Measurements from ENCODE around the gene CLPSL1.

Gene CLPSL1

GRCh38 chr6:35739645-35740524, 40.9 kb upstream of the CLPSL1 start:
- Histone ChIP-seq H3K4me1 (ENCODE audit: control insufficient read depth, insufficient read depth, low read length, poor library complexity, severe bottlenecking) (peaks cover 12% of the 10 kb centered on the region), H3K36me3 (ENCODE audit: control insufficient read depth, insufficient read depth, low read length) (no peaks in the 10 kb centered on the region), H3K4me3 (ENCODE audit: extremely low read depth, insufficient read depth, low read length, poor library complexity, severe bottlenecking) (no peak overlapping the region), H3K9me3 (ENCODE audit: control insufficient read depth, low read length) (no peaks in the 10 kb centered on the region), H3K27ac (ENCODE audit: low read depth, low read length, severe bottlenecking) (peak overlapping the region; percentile 75)
- 30 to 46% methylated on average over 2 to 3 of the region's 5 CpGs for WGBS, 2 experiments (ENCODE audit: insufficient coverage in 2 of 2)

- peaks cover 3% of the 10 kb centered on the region for H3K9me3 ChIP-seq (ENCODE audit: control insufficient read depth, low read length)
- peaks cover 12% of the 10 kb centered on the region for H3K4me1 ChIP-seq (ENCODE audit: control insufficient read depth, insufficient read depth, low read length, poor library complexity, severe bottlenecking)
- WGBS, 2 experiments (ENCODE audit: insufficient coverage in 2 of 2): 74 to 80% methylated on average over 1 to 7 of the region's 8 CpGs
Observed at GRCh38 chr6:35742842-35743241, 38.0 kb upstream of the CLPSL1 start.

DNA sequence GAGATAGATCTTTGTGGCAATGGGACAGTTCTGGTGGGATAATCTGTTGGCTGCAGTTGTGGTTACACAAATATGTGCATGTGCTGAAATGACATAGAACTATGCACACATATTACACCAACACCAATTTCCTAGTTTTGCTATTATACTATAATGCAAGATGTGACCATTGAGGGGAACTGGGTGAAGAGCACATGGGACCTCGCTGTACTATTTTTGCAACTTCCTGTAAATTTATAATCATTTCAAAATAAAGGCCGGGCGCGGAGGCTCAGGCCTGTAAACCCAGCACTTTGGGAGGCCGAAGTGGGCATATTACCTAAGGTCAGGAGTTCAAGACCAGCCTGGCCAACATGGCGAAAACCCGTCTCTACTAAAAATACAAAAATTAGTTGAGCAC, 35.3 kb upstream of the CLPSL1 start:
- Histone ChIP-seq H3K4me1 (ENCODE audit: control insufficient read depth, insufficient read depth, low read length, poor library complexity, severe bottlenecking) (peaks cover 1% of the 10 kb centered on the region), H3K4me3 (ENCODE audit: extremely low read depth, insufficient read depth, low read length, poor library complexity, severe bottlenecking) (no peak overlapping the region)
- WGBS, 2 experiments (ENCODE audit: insufficient coverage in 2 of 2): 97 to 98% methylated on average over 6 to 7 of the region's 7 CpGs

More at GRCh38 chr6:35742842-35743241, 38.0 kb upstream of the CLPSL1 start:
- Histone ChIP-seq H3K36me3 (ENCODE audit: control insufficient read depth, insufficient read depth, low read length) (no peaks in the 10 kb centered on the region), H3K27ac (ENCODE audit: low read depth, low read length, severe bottlenecking) (no peak overlapping the region), H3K4me3 (ENCODE audit: extremely low read depth, insufficient read depth, low read length, poor library complexity, severe bottlenecking) (no peak overlapping the region)

DNA sequence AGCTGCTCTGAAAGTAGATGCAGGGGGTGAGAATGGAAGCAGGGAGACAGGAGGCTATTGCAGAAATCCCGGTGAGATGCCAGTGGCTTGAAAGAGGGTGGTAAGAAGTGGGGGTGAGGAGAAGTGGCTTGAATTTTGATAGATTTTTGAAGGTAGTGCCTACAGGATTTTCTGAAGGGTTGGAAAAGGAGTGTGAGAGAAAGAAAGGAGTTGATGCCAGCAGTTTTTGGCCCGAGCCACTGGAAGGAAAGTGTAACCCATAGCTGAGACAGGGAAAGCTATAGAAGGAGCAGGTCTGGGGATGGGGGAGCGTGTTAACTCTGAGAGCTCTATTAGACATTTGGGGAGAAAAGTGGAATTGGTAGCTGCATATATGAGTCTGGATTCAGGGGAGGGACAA, 34.3 kb upstream of the CLPSL1 start:
- WGBS, 2 experiments (ENCODE audit: insufficient coverage in 2 of 2): 93 to 94% methylated on average over 3 of the region's 3 CpGs
- Histone ChIP-seq H3K27ac (ENCODE audit: low read depth, low read length, severe bottlenecking) (no peak overlapping the region), H3K4me1 (ENCODE audit: control insufficient read depth, insufficient read depth, low read length, poor library complexity, severe bottlenecking) (no peaks in the 10 kb centered on the region), H3K36me3 (ENCODE audit: control insufficient read depth, insufficient read depth, low read length) (no peaks in the 10 kb centered on the region), H3K9me3 (ENCODE audit: control insufficient read depth, low read length) (peaks cover 8% of the 10 kb centered on the region), H3K4me3 (ENCODE audit: extremely low read depth, insufficient read depth, low read length, poor library complexity, severe bottlenecking) (no peak overlapping the region)

More for the DNA sequence above, 35.3 kb upstream of the CLPSL1 start:
- Histone ChIP-seq H3K36me3 (ENCODE audit: control insufficient read depth, insufficient read depth, low read length) (no peaks in the 10 kb centered on the region), H3K9me3 (ENCODE audit: control insufficient read depth, low read length) (peaks cover 8% of the 10 kb centered on the region), H3K27ac (ENCODE audit: low read depth, low read length, severe bottlenecking) (no peak overlapping the region)

DNA sequence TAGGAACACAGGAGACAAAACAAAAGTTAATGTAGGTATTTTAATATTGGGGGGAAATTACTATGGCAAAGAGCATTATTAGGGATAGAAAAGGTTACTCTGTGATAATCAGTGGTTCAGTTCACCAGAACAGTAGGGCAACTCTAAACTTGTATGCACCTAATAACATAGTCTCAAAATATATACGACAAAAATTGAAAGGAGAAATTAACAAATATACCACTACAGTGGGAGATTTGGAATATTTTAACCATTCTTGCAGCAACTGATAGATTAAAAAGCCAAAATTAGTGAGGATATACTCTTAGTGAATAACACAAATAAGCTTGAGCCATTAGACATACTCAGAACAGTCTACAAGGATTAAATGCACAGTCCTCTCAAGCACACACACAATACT, 32.9 kb upstream of the CLPSL1 start:
- Histone ChIP-seq H3K9me3 (ENCODE audit: control insufficient read depth, low read length) (peaks cover 8% of the 10 kb centered on the region), H3K4me1 (ENCODE audit: control insufficient read depth, insufficient read depth, low read length, poor library complexity, severe bottlenecking) (no peaks in the 10 kb centered on the region)

DNA sequence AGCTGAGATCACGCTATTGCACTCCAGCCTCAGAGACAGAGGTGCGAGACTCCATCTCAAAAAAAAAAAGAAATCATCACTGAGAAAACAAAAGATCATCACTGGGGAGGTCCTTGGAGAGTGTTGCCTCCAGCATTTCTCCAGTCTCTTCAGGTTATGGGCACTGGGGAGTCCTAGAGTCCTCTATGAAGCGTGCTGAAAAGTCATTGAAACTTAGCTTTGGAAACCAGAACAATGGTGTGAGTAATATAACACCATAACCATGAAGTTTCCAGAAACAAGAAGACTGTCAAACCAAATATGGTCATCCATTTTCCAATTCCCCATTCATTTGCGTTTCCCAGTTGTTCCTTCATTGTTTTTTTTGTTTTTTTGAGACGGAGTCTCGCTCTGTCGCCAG, 30.3 kb upstream of the CLPSL1 start:
- Histone ChIP-seq H3K27ac (ENCODE audit: low read depth, low read length, severe bottlenecking) (no peak overlapping the region), H3K4me1 (ENCODE audit: control insufficient read depth, insufficient read depth, low read length, poor library complexity, severe bottlenecking) (no peaks in the 10 kb centered on the region), H3K9me3 (ENCODE audit: control insufficient read depth, low read length) (peaks cover 8% of the 10 kb centered on the region), H3K4me3 (ENCODE audit: extremely low read depth, insufficient read depth, low read length, poor library complexity, severe bottlenecking) (no peak overlapping the region), H3K36me3 (ENCODE audit: control insufficient read depth, insufficient read depth, low read length) (no peaks in the 10 kb centered on the region)
- 88 to 92% methylated on average over 5 to 6 of the region's 7 CpGs for WGBS, 2 experiments (ENCODE audit: insufficient coverage in 2 of 2)

More for the DNA sequence above, 32.9 kb upstream of the CLPSL1 start:
- WGBS, 2 experiments (ENCODE audit: insufficient coverage in 2 of 2): no CpG with 5 or more reads among the region's 1 CpG
- Histone ChIP-seq H3K27ac (ENCODE audit: low read depth, low read length, severe bottlenecking) (no peak overlapping the region), H3K4me3 (ENCODE audit: extremely low read depth, insufficient read depth, low read length, poor library complexity, severe bottlenecking) (no peak overlapping the region), H3K36me3 (ENCODE audit: control insufficient read depth, insufficient read depth, low read length) (no peaks in the 10 kb centered on the region)

GRCh38 chr6:35751594-35751993, 29.2 kb upstream of the CLPSL1 start:
- 81 to 94% methylated on average over 3 of the region's 4 CpGs for WGBS, 2 experiments (ENCODE audit: insufficient coverage in 2 of 2)
- H3K9me3 ChIP-seq (ENCODE audit: control insufficient read depth, low read length): peaks cover 8% of the 10 kb centered on the region
- no peak overlapping the region for H3K4me3 ChIP-seq (ENCODE audit: extremely low read depth, insufficient read depth, low read length, poor library complexity, severe bottlenecking)
- no peaks in the 10 kb centered on the region for H3K4me1 ChIP-seq (ENCODE audit: control insufficient read depth, insufficient read depth, low read length, poor library complexity, severe bottlenecking)
- no peaks in the 10 kb centered on the region for H3K36me3 ChIP-seq (ENCODE audit: control insufficient read depth, insufficient read depth, low read length)
- H3K27ac ChIP-seq (ENCODE audit: low read depth, low read length, severe bottlenecking): no peak overlapping the region

DNA sequence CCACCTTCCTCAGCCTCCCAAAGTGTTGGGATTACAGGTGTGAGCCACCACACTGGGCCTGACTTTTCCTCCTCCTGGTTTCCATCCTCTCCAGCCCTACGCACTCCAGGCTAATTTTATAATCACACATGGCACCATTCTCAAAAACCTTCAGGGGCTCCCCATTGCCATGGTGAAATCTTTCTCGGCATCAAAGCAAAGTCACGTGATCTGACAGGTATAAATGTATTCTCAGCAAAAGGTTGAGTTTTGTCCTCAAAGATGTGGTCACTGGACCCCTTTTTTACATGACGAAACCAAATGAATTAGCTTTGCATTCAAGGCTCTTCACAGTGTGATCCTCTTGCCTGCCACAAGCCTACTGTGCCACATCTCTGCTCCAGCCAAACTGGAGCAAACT, 28.5 kb upstream of the CLPSL1 start:
- no peak overlapping the region for H3K27ac ChIP-seq (ENCODE audit: low read depth, low read length, severe bottlenecking)
- no peak overlapping the region for H3K4me3 ChIP-seq (ENCODE audit: extremely low read depth, insufficient read depth, low read length, poor library complexity, severe bottlenecking)
- peaks cover 8% of the 10 kb centered on the region for H3K9me3 ChIP-seq (ENCODE audit: control insufficient read depth, low read length)
- 98 to 100% methylated on average over 4 of the region's 4 CpGs for WGBS, 2 experiments (ENCODE audit: insufficient coverage in 2 of 2)
- H3K36me3 ChIP-seq (ENCODE audit: control insufficient read depth, insufficient read depth, low read length): no peaks in the 10 kb centered on the region
- H3K4me1 ChIP-seq (ENCODE audit: control insufficient read depth, insufficient read depth, low read length, poor library complexity, severe bottlenecking): no peaks in the 10 kb centered on the region

- Histone ChIP-seq H3K4me1 (ENCODE audit: control insufficient read depth, insufficient read depth, low read length, poor library complexity, severe bottlenecking) (no peaks in the 10 kb centered on the region), H3K4me3 (ENCODE audit: extremely low read depth, insufficient read depth, low read length, poor library complexity, severe bottlenecking) (no peak overlapping the region), H3K27ac (ENCODE audit: low read depth, low read length, severe bottlenecking) (no peak overlapping the region), H3K9me3 (ENCODE audit: control insufficient read depth, low read length) (no peaks in the 10 kb centered on the region), H3K36me3 (ENCODE audit: control insufficient read depth, insufficient read depth, low read length) (no peaks in the 10 kb centered on the region)
- WGBS, 2 experiments (ENCODE audit: insufficient coverage in 2 of 2): 96 to 97% methylated on average over 5 to 6 of the region's 6 CpGs
Observed at GRCh38 chr6:35754452-35755277, 26.2 kb upstream of the CLPSL1 start.

DNA sequence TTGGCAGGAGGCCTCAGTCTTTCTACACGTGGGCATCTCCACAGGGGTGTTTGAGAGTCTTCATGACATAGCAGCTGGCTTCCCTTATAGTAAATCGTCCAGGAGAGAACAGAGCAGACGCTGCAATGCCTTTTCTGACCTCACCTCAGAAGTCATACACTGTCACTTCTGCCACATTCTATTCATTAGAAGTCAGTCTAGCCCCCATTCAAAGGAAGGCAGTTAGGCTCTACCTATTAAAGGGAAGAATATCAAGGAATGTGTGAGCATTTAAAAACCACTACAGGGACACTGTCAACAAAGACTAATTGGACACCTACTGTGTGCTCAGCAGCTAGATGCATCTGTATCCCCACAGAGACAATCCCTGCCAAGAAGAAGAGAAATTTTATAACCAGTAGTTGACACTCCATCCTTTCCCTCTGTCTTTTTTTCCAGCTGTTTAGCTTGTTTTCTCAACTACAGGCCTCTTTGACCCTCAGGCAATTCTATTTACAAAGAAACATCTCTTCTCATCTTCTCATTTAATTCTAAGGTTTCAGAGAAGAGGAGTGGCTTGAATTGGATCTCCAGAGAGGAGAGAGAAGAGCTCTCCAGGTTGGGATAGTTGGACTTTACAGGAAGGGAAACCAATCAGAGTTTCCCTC, 25.4 kb upstream of the CLPSL1 start:
- Histone ChIP-seq H3K27ac (ENCODE audit: low read depth, low read length, severe bottlenecking) (no peak overlapping the region), H3K4me3 (ENCODE audit: extremely low read depth, insufficient read depth, low read length, poor library complexity, severe bottlenecking) (no peak overlapping the region), H3K4me1 (ENCODE audit: control insufficient read depth, insufficient read depth, low read length, poor library complexity, severe bottlenecking) (no peaks in the 10 kb centered on the region), H3K9me3 (ENCODE audit: control insufficient read depth, low read length) (no peaks in the 10 kb centered on the region), H3K36me3 (ENCODE audit: control insufficient read depth, insufficient read depth, low read length) (no peaks in the 10 kb centered on the region)
- 0 to 26% methylated on average over 1 to 3 of the region's 3 CpGs for WGBS, 2 experiments (ENCODE audit: insufficient coverage in 2 of 2)
